Memory B cell (primary cell): ENCODE measurements around the gene PKP1.

Experiments used
- ATAC-seq: fragments of 150-1000 bp; cut with Tn5 transposase; 2 replicates; pipeline ENCODE4 v1.10.0; 2021; ENCODE audit warnings: low read depth, mild to moderate bottlenecking, moderate library complexity
- DNase-seq, 2 donors: peaks; one replicate each; pipeline ENCODE4 v3.0.0; 2022; ENCODE audit warnings: low spot score in 2 of 2
- H3K27ac Mint-ChIP-seq: one replicate; pipeline ENCODE4 v1.8.0; 2022; ENCODE audit warnings: mild to moderate bottlenecking, moderate library complexity, mixed read lengths
- H3K27me3 Mint-ChIP-seq: one replicate; pipeline ENCODE4 v1.8.0; 2022; ENCODE audit warnings: mixed read lengths
- H3K36me3 Mint-ChIP-seq: one replicate; pipeline ENCODE4 v1.8.0; 2022; ENCODE audit warnings: mild to moderate bottlenecking, mixed read lengths
- H3K4me1 Mint-ChIP-seq: one replicate; pipeline ENCODE4 v1.8.0; 2022; ENCODE audit warnings: mixed read lengths
- H3K4me3 Mint-ChIP-seq: one replicate; pipeline ENCODE4 v1.8.0; 2022; ENCODE audit warnings: mild to moderate bottlenecking, moderate library complexity, mixed read lengths
- H3K9me3 Mint-ChIP-seq: one replicate; pipeline ENCODE4 v1.8.0; 2022; ENCODE audit warnings: mixed read lengths

The PKP1 gene

GRCh38 chr1:201365251-201365650, 81.9 kb downstream of the PKP1 start:
- H3K4me3 Mint-ChIP-seq: no peak overlapping the region
- H3K27me3 Mint-ChIP-seq: peaks cover 19% of the 10 kb centered on the region
- no peak overlapping the region for H3K27ac Mint-ChIP-seq
- H3K9me3 Mint-ChIP-seq: no peaks in the 10 kb centered on the region
- H3K4me1 Mint-ChIP-seq: no peaks in the 10 kb centered on the region
- H3K36me3 Mint-ChIP-seq: no peaks in the 10 kb centered on the region
- ATAC-seq: no peak
- no peak for DNase-seq

GRCh38 chr1:201366696-201367095, 83.4 kb downstream of the PKP1 start:
- no peak overlapping the region for H3K27ac Mint-ChIP-seq

GRCh38 chr1:201369209-201369608, 85.9 kb downstream of the PKP1 start:
- no peak overlapping the region for H3K4me3 Mint-ChIP-seq
- H3K4me1 Mint-ChIP-seq: no peaks in the 10 kb centered on the region
- H3K9me3 Mint-ChIP-seq: no peaks in the 10 kb centered on the region
- H3K27ac Mint-ChIP-seq: no peak overlapping the region
- no peaks in the 10 kb centered on the region for H3K36me3 Mint-ChIP-seq
- ATAC-seq (no peak), DNase-seq (no peak)
- H3K27me3 Mint-ChIP-seq: peaks cover 16% of the 10 kb centered on the region

More at GRCh38 chr1:201366696-201367095, 83.4 kb downstream of the PKP1 start:
- Mint-ChIP-seq H3K36me3 (no peaks in the 10 kb centered on the region), H3K4me3 (no peak overlapping the region), H3K9me3 (no peaks in the 10 kb centered on the region), H3K27me3 (peaks cover 21% of the 10 kb centered on the region), H3K4me1 (no peaks in the 10 kb centered on the region)
- ATAC-seq: no peak
- DNase-seq: no peak

- no peaks in the 10 kb centered on the region for H3K9me3 Mint-ChIP-seq
- no peak overlapping the region for H3K27ac Mint-ChIP-seq
- H3K4me1 Mint-ChIP-seq: no peaks in the 10 kb centered on the region
- peaks cover 17% of the 10 kb centered on the region for H3K27me3 Mint-ChIP-seq
- no peaks in the 10 kb centered on the region for H3K36me3 Mint-ChIP-seq
- no peak overlapping the region for H3K4me3 Mint-ChIP-seq
- DNase-seq (no peak), ATAC-seq (no peak)
These were observed 87.2 kb downstream of the PKP1 start for GRCh38 chr1:201370500-201370899.

GRCh38 chr1:201371276-201371675, 88.0 kb downstream of the PKP1 start:
- no peaks in the 10 kb centered on the region for H3K9me3 Mint-ChIP-seq
- no peaks in the 10 kb centered on the region for H3K36me3 Mint-ChIP-seq
- H3K4me1 Mint-ChIP-seq: no peaks in the 10 kb centered on the region
- H3K4me3 Mint-ChIP-seq: no peak overlapping the region
- H3K27me3 Mint-ChIP-seq: peaks cover 18% of the 10 kb centered on the region
- H3K27ac Mint-ChIP-seq: no peak overlapping the region
- ATAC-seq (no peak), DNase-seq (no peak)

GRCh38 chr1:201371792-201372191, 88.5 kb downstream of the PKP1 start:
- Mint-ChIP-seq H3K4me1 (no peaks in the 10 kb centered on the region), H3K27ac (no peak overlapping the region), H3K36me3 (no peaks in the 10 kb centered on the region), H3K27me3 (peaks cover 20% of the 10 kb centered on the region), H3K4me3 (no peak overlapping the region), H3K9me3 (no peaks in the 10 kb centered on the region)
- DNase-seq: no peak
- ATAC-seq: no peak

GRCh38 chr1:201374364-201374763, 91.1 kb downstream of the PKP1 start:
- Mint-ChIP-seq H3K4me3 (no peak overlapping the region), H3K27me3 (peaks cover 17% of the 10 kb centered on the region), H3K9me3 (no peaks in the 10 kb centered on the region), H3K36me3 (no peaks in the 10 kb centered on the region), H3K4me1 (no peaks in the 10 kb centered on the region), H3K27ac (no peak overlapping the region)
- no peak for ATAC-seq
- no peak for DNase-seq

GRCh38 chr1:201375169-201375568, 91.9 kb downstream of the PKP1 start:
- Mint-ChIP-seq H3K4me1 (no peaks in the 10 kb centered on the region), H3K36me3 (no peaks in the 10 kb centered on the region)
- no peak for ATAC-seq

GRCh38 chr1:201376107-201376463, 92.8 kb downstream of the PKP1 start:
- H3K4me3 Mint-ChIP-seq: no peak overlapping the region
- no peaks in the 10 kb centered on the region for H3K4me1 Mint-ChIP-seq
- no peaks in the 10 kb centered on the region for H3K9me3 Mint-ChIP-seq
- DNase-seq: no peak
- H3K27me3 Mint-ChIP-seq: peaks cover 15% of the 10 kb centered on the region
- no peak for ATAC-seq
- no peaks in the 10 kb centered on the region for H3K36me3 Mint-ChIP-seq
- no peak overlapping the region for H3K27ac Mint-ChIP-seq

More at GRCh38 chr1:201375169-201375568, 91.9 kb downstream of the PKP1 start:
- H3K27me3 Mint-ChIP-seq: peaks cover 17% of the 10 kb centered on the region
- no peaks in the 10 kb centered on the region for H3K9me3 Mint-ChIP-seq
- H3K27ac Mint-ChIP-seq: no peak overlapping the region
- H3K4me3 Mint-ChIP-seq: no peak overlapping the region
- DNase-seq: no peak

- H3K9me3 Mint-ChIP-seq: no peaks in the 10 kb centered on the region
- DNase-seq (no peak), ATAC-seq (no peak)
- H3K27ac Mint-ChIP-seq: no peak overlapping the region
- H3K4me3 Mint-ChIP-seq: no peak overlapping the region
- no peaks in the 10 kb centered on the region for H3K36me3 Mint-ChIP-seq
- H3K27me3 Mint-ChIP-seq: peaks cover 15% of the 10 kb centered on the region
- H3K4me1 Mint-ChIP-seq: no peaks in the 10 kb centered on the region
These were observed 93.4 kb downstream of the PKP1 start for GRCh38 chr1:201376464-201377374.

- Mint-ChIP-seq H3K27ac (no peak within 1 kb of the TSS), H3K4me3 (no peak within 1 kb of the TSS), H3K4me1 (no peaks in the 10 kb centered on the region), H3K9me3 (no peaks in the 10 kb centered on the region), H3K36me3 (no peaks in the 10 kb centered on the region), H3K27me3 (peaks cover 11% of the 10 kb centered on the region)
- DNase-seq (no peak), ATAC-seq (no peak)
These were observed 94.3 kb downstream of the PKP1 start, which contains the start of gene TNNT2 for GRCh38 chr1:201377611-201378092. Gene TNNT2, minus strand, starts transcription at chr1:201377680. Its CDS starts 4,426 bp downstream, at chr1:201373254.

GRCh38 chr1:201378804-201379203, 95.5 kb downstream of the PKP1 start:
- no peaks in the 10 kb centered on the region for H3K36me3 Mint-ChIP-seq
- ATAC-seq: no peak
- no peak overlapping the region for H3K27ac Mint-ChIP-seq
- no peak overlapping the region for H3K4me3 Mint-ChIP-seq
- H3K27me3 Mint-ChIP-seq: peaks cover 13% of the 10 kb centered on the region
- H3K4me1 Mint-ChIP-seq: no peaks in the 10 kb centered on the region
- H3K9me3 Mint-ChIP-seq: no peaks in the 10 kb centered on the region
- no peak for DNase-seq

- no peak for ATAC-seq
- peaks cover 15% of the 10 kb centered on the region for H3K27me3 Mint-ChIP-seq
- no peaks in the 10 kb centered on the region for H3K9me3 Mint-ChIP-seq
- H3K4me3 Mint-ChIP-seq: no peak overlapping the region
- H3K36me3 Mint-ChIP-seq: no peaks in the 10 kb centered on the region
- H3K27ac Mint-ChIP-seq: no peak overlapping the region
- H3K4me1 Mint-ChIP-seq: no peaks in the 10 kb centered on the region
- DNase-seq: no peak
These were observed 96.5 kb downstream of the PKP1 start for GRCh38 chr1:201379733-201380242.

- ATAC-seq: no peak
- H3K36me3 Mint-ChIP-seq: no peaks in the 10 kb centered on the region
- no peak overlapping the region for H3K27ac Mint-ChIP-seq
These were observed 97.8 kb downstream of the PKP1 start for GRCh38 chr1:201381130-201381529.

More at GRCh38 chr1:201381130-201381529, 97.8 kb downstream of the PKP1 start:
- DNase-seq: no peak
- peaks cover 19% of the 10 kb centered on the region for H3K27me3 Mint-ChIP-seq
- H3K4me1 Mint-ChIP-seq: no peaks in the 10 kb centered on the region
- no peaks in the 10 kb centered on the region for H3K9me3 Mint-ChIP-seq
- no peak overlapping the region for H3K4me3 Mint-ChIP-seq
